Measurements from ENCODE around the gene INPP5D. TPM values are rescaled to one million over a fixed set of nuclear protein-coding genes. Genes with fewer than 3 reads are reported as not detected.

The INPP5D gene
- total RNA-seq, 2 donors from 2014 or later, result 0.66 to 3.0 TPM

GRCh38 chr2:233171344-233171743, 111.2 kb downstream of the INPP5D start:
- peaks cover 5% of the 10 kb centered on the region for H3K4me1 Mint-ChIP-seq
- no peak overlapping the region for H3K4me3 Mint-ChIP-seq
- H3K4me1 ChIP-seq (ENCODE audit: control insufficient read depth, insufficient read depth, low read length), result no peaks in the 10 kb centered on the region
- no peak overlapping the region for H3K27ac Mint-ChIP-seq
- no peaks in the 10 kb centered on the region for H3K27me3 Mint-ChIP-seq (ENCODE audit: insufficient read depth)
- H3K9me3 ChIP-seq (ENCODE audit: control insufficient read depth, low read length), result no peaks in the 10 kb centered on the region
- TF ChIP-seq CTCF (conservative IDR thresholded peaks at IDR 0.05), result no peak
- 93 to 95% methylated on average over 2 of the region's 2 CpGs for WGBS, 2 experiments (ENCODE audit: insufficient coverage in 1 of 2, insufficient read length in 1 of 2)
- H3K27me3 ChIP-seq (ENCODE audit: control insufficient read depth, insufficient read depth, low read length, poor library complexity, severe bottlenecking), result no peaks in the 10 kb centered on the region
- H3K4me3 ChIP-seq (ENCODE audit: low read length), result no peak overlapping the region
- H3K9ac ChIP-seq (ENCODE audit: extremely low read depth, low read length, poor library complexity, severe bottlenecking), result no peak overlapping the region
- no peaks in the 10 kb centered on the region for H3K36me3 ChIP-seq (ENCODE audit: control insufficient read depth, insufficient read depth, low read length)
- H3K9me3 Mint-ChIP-seq, result no peaks in the 10 kb centered on the region
- H3K36me3 Mint-ChIP-seq (ENCODE audit: low read depth), result no peaks in the 10 kb centered on the region
- H3K27ac ChIP-seq (ENCODE audit: low read depth, low read length), result no peak overlapping the region
- DNase-seq, result no peak

GRCh38 chr2:233173115-233173514, 113.0 kb downstream of the INPP5D start:
- Histone ChIP-seq H3K27me3 (ENCODE audit: control insufficient read depth, insufficient read depth, low read length, poor library complexity, severe bottlenecking) (no peaks in the 10 kb centered on the region), H3K36me3 (ENCODE audit: control insufficient read depth, insufficient read depth, low read length) (no peaks in the 10 kb centered on the region), H3K27ac (ENCODE audit: low read depth, low read length) (no peak overlapping the region), H3K4me1 (ENCODE audit: control insufficient read depth, insufficient read depth, low read length) (no peaks in the 10 kb centered on the region), H3K4me3 (ENCODE audit: low read length) (no peak overlapping the region), H3K9me3 (ENCODE audit: control insufficient read depth, low read length) (no peaks in the 10 kb centered on the region), H3K9ac (ENCODE audit: extremely low read depth, low read length, poor library complexity, severe bottlenecking) (no peak overlapping the region)
- no peak for TF ChIP-seq CTCF (conservative IDR thresholded peaks at IDR 0.05)
- H3K36me3 Mint-ChIP-seq (ENCODE audit: low read depth), result no peaks in the 10 kb centered on the region
- no peaks in the 10 kb centered on the region for H3K9me3 Mint-ChIP-seq
- WGBS, 2 experiments (ENCODE audit: insufficient coverage in 1 of 2, insufficient read length in 1 of 2), result 99 to 100% methylated on average over 1 to 6 of the region's 7 CpGs
- no peak overlapping the region for H3K27ac Mint-ChIP-seq
- H3K4me1 Mint-ChIP-seq, result peaks cover 5% of the 10 kb centered on the region
- no peak for DNase-seq
- H3K27me3 Mint-ChIP-seq (ENCODE audit: insufficient read depth), result no peaks in the 10 kb centered on the region
- no peak overlapping the region for H3K4me3 Mint-ChIP-seq

GRCh38 chr2:233174137-233174536, 114.0 kb downstream of the INPP5D start:
- Mint-ChIP-seq H3K4me3 (no peak overlapping the region), H3K4me1 (peaks cover under 1% of the 10 kb centered on the region), H3K36me3 (ENCODE audit: low read depth) (no peaks in the 10 kb centered on the region), H3K27ac (no peak overlapping the region), H3K27me3 (ENCODE audit: insufficient read depth) (no peaks in the 10 kb centered on the region), H3K9me3 (no peaks in the 10 kb centered on the region)
- no peaks in the 10 kb centered on the region for H3K4me1 ChIP-seq (ENCODE audit: control insufficient read depth, insufficient read depth, low read length)
- no peak for DNase-seq
- 92 to 96% methylated on average over 4 to 5 of the region's 7 CpGs for WGBS, 2 experiments (ENCODE audit: insufficient coverage in 1 of 2, insufficient read length in 1 of 2)
- no peaks in the 10 kb centered on the region for H3K9me3 ChIP-seq (ENCODE audit: control insufficient read depth, low read length)
- H3K27me3 ChIP-seq (ENCODE audit: control insufficient read depth, insufficient read depth, low read length, poor library complexity, severe bottlenecking), result no peaks in the 10 kb centered on the region
- no peak overlapping the region for H3K4me3 ChIP-seq (ENCODE audit: low read length)
- H3K27ac ChIP-seq (ENCODE audit: low read depth, low read length), result no peak overlapping the region
- TF ChIP-seq CTCF (conservative IDR thresholded peaks at IDR 0.05), result no peak
- no peaks in the 10 kb centered on the region for H3K36me3 ChIP-seq (ENCODE audit: control insufficient read depth, insufficient read depth, low read length)
- H3K9ac ChIP-seq (ENCODE audit: extremely low read depth, low read length, poor library complexity, severe bottlenecking), result no peak overlapping the region
